Lower lobe of right lung (tissue), 2 donors: ENCODE measurements around the gene GRIK4. TPM values are rescaled to one million over a fixed set of nuclear protein-coding genes. Genes with fewer than 3 reads are reported as not detected.

Source experiments
- ATAC-seq, 2 donors: fragments of 200-7000 bp; cut with Tn5 transposase; one replicate each; pipeline ENCODE4 v1.9.1; 2020 to 2022; ENCODE audit warnings: mild to moderate bottlenecking in 2 of 2, moderate library complexity in 2 of 2
- DNase-seq: peaks from one replicate; pipeline ENCODE4 v3.0.0-alpha.2; 2020
- H3K27ac ChIP-seq: fragments of 200-600 bp; one replicate; pipeline ENCODE4 v1.8.0; 2022
- H3K27me3 ChIP-seq: fragments of 200-600 bp; one replicate; pipeline ENCODE4 v1.8.0; 2022; ENCODE audit warnings: low read depth
- H3K36me3 ChIP-seq: fragments of 200-600 bp; one replicate; pipeline ENCODE4 v1.8.0; 2022; ENCODE audit warnings: mild to moderate bottlenecking
- H3K4me1 ChIP-seq: fragments of 200-600 bp; one replicate; pipeline ENCODE4 v1.8.0; 2022
- H3K4me3 ChIP-seq: fragments of 200-600 bp; one replicate; pipeline ENCODE4 v1.8.0; 2022; ENCODE audit warnings: mild to moderate bottlenecking
- H3K9me3 ChIP-seq: fragments of 200-600 bp; one replicate; pipeline ENCODE4 v1.8.0; 2022
- intact Hi-C: fragments of 100-400 bp; cut with DNase I; formaldehyde crosslinking; loops from one replicate; pipeline ENCODE4 v1.11.0; 2022
- total RNA-seq: library from RNA; stranded (reverse); fragmentation: NEBNext Ultra II Directional; extraction: Animal tissue kit (Norgen Biotek cat#: 25700); gene quantifications from one replicate; pipeline ENCODE4 v1.2.1, GENCODE V29; 2021
- TF ChIP-seq, protein P1 (sequence below): fragments of 200-600 bp; IDR thresholded peaks from one replicate; pipeline ENCODE4 v1.8.0; 2022; ENCODE audit warnings: antibody characterized with exemption, mild to moderate bottlenecking
- donor health status: DM: no; HTN: yes; CAD: no; lungs with severe emphysema.

Gene GRIK4
- total RNA-seq, 1 donor from 2014 or later = 2.2 TPM

DNA sequence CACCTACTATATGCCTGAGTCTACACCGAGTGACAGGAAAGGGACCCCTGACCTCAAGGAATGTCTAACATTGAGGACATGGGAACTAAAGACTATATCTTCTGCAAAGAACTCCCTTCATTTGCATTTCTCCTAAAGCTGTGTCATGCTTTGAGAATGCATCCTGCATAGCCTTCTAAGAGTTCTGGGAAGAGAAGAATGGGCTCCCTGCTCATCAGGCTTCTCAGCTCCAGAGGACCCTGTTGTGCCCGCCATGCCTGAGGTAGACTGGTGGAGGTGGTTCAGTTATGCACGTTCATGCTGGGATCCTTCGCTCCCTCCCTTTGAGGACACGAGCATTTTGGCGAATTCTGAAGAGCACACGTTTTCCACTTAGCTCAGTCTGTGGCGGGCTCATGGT is 63.3 kb downstream of the GRIK4 start:
- no peak for DNase-seq
- no peak for ATAC-seq
- TF ChIP-seq, protein P1, sequence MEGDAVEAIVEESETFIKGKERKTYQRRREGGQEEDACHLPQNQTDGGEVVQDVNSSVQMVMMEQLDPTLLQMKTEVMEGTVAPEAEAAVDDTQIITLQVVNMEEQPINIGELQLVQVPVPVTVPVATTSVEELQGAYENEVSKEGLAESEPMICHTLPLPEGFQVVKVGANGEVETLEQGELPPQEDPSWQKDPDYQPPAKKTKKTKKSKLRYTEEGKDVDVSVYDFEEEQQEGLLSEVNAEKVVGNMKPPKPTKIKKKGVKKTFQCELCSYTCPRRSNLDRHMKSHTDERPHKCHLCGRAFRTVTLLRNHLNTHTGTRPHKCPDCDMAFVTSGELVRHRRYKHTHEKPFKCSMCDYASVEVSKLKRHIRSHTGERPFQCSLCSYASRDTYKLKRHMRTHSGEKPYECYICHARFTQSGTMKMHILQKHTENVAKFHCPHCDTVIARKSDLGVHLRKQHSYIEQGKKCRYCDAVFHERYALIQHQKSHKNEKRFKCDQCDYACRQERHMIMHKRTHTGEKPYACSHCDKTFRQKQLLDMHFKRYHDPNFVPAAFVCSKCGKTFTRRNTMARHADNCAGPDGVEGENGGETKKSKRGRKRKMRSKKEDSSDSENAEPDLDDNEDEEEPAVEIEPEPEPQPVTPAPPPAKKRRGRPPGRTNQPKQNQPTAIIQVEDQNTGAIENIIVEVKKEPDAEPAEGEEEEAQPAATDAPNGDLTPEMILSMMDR = no peak
- H3K9me3 ChIP-seq = no peaks in the 10 kb centered on the region
- no peaks in the 10 kb centered on the region for H3K27me3 ChIP-seq
- intact Hi-C loops = no loop called here
- H3K36me3 ChIP-seq = no peaks in the 10 kb centered on the region
- H3K4me3 ChIP-seq = no peak overlapping the region
- H3K4me1 ChIP-seq = no peaks in the 10 kb centered on the region
- H3K27ac ChIP-seq = no peak overlapping the region

DNA sequence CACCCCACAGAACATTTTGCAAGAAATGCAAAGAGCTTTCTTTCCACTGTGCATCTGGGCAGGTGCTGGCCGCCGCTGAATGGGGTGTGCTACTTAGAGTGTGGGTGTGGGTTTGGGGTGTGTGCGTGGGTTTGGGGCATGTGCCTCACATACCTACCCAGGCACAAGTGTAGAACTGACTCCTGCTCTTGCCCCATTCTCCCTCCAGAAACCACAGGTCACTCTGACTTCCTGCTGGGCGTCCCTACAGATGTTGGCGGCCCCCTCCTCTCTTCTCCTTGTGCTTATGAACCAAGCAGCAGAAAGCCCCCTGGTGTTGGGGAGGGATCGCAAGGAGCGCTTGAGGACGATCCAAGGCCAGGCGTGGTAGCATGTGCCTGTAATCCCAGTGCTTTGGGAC is 63.9 kb downstream of the GRIK4 start:
- no peak for ATAC-seq
- no peaks in the 10 kb centered on the region for H3K27me3 ChIP-seq
- no peaks in the 10 kb centered on the region for H3K4me1 ChIP-seq
- no peaks in the 10 kb centered on the region for H3K9me3 ChIP-seq
- no peak overlapping the region for H3K27ac ChIP-seq
- TF ChIP-seq, protein P1 = no peak
- DNase-seq = no peak
- H3K4me3 ChIP-seq = no peak overlapping the region
- intact Hi-C loops = no loop called here
- H3K36me3 ChIP-seq = no peaks in the 10 kb centered on the region

DNA sequence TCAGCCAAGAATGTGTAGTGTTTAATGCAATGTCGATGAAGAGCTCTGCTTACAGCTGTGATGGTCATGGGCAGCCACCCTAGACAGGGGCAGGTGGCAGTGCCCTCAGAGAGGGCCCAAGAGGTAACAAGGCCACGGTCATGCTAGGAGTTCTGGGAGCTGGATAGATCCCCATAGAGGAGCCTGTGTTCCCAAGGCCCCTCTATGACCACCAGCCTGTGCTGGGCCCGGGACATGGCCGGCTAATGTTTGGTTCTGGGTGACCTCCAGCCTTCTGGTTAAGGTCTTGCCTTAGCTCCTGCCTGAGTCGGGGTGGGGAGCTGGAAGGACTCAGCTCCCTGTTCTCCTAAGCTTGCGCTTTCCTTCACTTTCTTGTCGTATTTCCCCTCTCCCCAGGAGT is 65.1 kb downstream of the GRIK4 start:
- Histone ChIP-seq H3K36me3 (no peaks in the 10 kb centered on the region), H3K9me3 (no peaks in the 10 kb centered on the region), H3K27ac (no peak overlapping the region), H3K27me3 (no peaks in the 10 kb centered on the region), H3K4me1 (no peaks in the 10 kb centered on the region), H3K4me3 (no peak overlapping the region)
- intact Hi-C loops = no loop called here
- ATAC-seq (no peak), DNase-seq (no peak)
- TF ChIP-seq, protein P1 = no peak

DNA sequence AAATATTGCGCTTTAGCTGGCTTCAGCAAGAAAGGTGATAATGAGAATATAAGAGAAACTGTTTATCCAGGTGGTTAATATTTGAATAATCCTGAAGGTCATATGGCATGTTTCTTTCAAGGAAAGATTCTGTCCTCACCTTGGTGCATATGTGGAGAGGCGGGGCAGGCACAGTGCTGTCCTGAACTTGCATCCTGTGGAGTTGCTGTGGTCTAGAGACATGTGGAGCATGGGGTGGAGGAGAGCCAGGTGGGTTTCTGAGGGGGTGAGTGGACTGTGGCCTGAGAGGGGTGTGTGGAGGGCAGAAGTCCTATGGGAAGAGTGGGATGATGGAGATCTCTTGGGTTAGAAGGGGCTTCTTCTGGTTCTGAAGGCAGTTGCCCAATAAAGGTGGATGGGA is 65.5 kb downstream of the GRIK4 start:
- intact Hi-C loops = no loop called here
- DNase-seq = peak; percentile 6
- Histone ChIP-seq H3K27ac (no peak overlapping the region), H3K4me1 (no peaks in the 10 kb centered on the region), H3K4me3 (no peak overlapping the region), H3K9me3 (no peaks in the 10 kb centered on the region), H3K36me3 (no peaks in the 10 kb centered on the region), H3K27me3 (no peaks in the 10 kb centered on the region)
- ATAC-seq = no peak
- TF ChIP-seq, protein P1 = no peak

GRCh38 chr11:120577624-120578363 is 66.2 kb downstream of the GRIK4 start:
- no peak overlapping the region for H3K4me3 ChIP-seq
- no peaks in the 10 kb centered on the region for H3K27me3 ChIP-seq
- no peaks in the 10 kb centered on the region for H3K36me3 ChIP-seq
- H3K4me1 ChIP-seq = no peaks in the 10 kb centered on the region
- DNase-seq (peak; percentile 10), ATAC-seq (no peak)
- no peaks in the 10 kb centered on the region for H3K9me3 ChIP-seq
- no peak overlapping the region for H3K27ac ChIP-seq
- intact Hi-C loops = no loop called here
- TF ChIP-seq, protein P1 = no peak
